GM23248 (cell line): ENCODE data around the gene TRAFD1.

Source experiments
- EZH2 ChIP-seq: fragments of 200-600 bp; sonication (generic); IDR thresholded peaks from 2 replicates; pipeline ENCODE4 v1.6.1; 2018; ENCODE audit warnings: antibody characterized with exemption, mild to moderate bottlenecking; ENCODE audit not compliant: insufficient read depth, poor library complexity, severe bottlenecking
- EZH2phosphoT487 ChIP-seq: fragments of 200-600 bp; sonication (generic); IDR thresholded peaks from 2 replicates; pipeline ENCODE4 v1.6.1; 2018; ENCODE audit warnings: antibody characterized with exemption, moderate library complexity, mild to moderate bottlenecking, low read depth; ENCODE audit not compliant: insufficient read depth

GRCh38 chr12:112122823-112123690, 2.3 kb upstream of the TRAFD1 start:
- TF ChIP-seq EZH2 (no peak), EZH2phosphoT487 (no peak)
